Activated T-cell treated with anti-CD3 and anti-CD28 coated beads for 4 hours (primary cell): Measurements from ENCODE around the gene TXNRD2.

Source experiments
- DNase-seq: peaks from one replicate; pipeline ENCODE4 v3.0.0-alpha.2; 2020

Gene TXNRD2

DNA sequence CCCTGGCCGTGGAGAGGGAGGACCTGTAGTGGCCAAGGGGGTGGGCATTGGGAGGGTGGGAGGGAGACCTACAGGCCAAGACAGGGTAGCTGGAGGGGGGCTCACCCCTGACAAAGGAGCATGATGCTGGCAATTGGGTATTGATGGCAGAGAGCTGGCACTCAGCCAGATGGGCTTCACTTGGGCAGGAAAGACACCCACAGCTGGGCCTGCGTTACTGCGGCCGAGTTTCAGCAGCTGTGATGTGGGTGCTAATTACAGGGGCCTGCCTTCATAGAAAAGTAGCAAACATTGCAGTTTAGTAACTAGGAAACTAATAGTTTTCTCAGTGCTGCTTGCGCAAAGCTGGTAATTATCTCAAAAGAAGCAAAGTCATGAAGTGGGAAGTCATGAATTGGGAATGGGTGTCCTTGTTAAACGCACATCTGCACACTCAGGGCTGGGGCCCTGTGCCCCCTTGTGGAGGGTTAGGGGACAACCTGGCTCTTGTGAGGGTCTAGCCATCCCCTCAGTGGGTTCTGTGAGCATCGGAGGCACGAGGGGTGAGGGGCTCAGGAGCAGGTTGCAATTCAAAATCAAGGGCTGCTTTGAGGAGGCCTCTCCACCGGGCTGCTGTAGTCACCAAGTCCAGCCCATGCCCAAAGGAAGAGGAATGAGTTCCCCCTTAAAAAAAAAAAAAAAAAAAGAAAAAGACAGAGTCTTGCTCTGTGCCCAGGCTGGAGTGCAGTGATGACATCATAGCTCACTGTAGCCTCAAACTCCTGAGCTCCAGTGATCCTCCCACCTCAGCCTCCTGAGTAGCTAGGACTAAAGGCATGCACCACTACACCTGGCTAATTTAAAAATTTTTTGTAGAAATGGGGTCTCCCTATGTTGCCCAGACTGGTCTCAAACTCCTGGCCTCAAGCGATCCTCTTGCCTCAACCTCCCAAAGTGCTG is 24.4 kb upstream of the TXNRD2 start:
- no peak for DNase-seq

GRCh38 chr22:19964701-19965386 is 23.2 kb upstream of the TXNRD2 start:
- no peak for DNase-seq

DNA sequence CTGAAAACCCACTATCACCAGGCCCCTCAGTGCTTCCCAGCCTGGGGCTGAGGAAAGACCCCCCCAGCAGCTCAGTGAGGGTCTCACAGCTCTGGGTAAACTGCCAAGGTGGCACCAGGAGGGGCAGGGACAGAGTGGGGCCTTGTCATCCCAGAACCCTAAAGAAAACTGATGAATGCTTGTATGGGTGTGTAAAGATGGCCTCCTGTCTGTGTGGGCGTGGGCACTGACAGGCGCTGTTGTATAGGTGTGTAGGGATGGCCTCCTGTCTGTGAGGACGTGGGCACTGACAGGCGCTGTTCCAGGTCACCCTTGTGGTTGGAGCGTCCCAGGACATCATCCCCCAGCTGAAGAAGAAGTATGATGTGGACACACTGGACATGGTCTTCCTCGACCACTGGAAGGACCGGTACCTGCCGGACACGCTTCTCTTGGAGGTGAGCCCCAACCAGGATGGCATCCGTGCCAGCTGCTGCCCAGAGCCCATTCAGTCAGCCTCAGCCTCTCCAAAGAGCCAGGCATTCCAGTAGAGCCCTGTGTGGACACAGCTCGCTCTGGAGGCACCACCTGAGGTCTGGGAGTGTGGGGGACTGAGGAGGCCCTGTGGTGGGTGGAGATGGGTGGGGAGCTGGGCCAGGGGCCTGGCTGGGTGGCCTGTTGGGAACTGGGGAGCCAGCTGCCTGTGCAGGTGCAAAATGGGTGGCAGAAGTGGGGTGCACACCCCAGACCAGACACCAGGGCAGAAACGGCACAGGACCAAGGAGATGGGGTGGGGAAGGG is 22.4 kb upstream of the TXNRD2 start:
- DNase-seq, result no peak

GRCh38 chr22:19962909-19963806 is 21.5 kb upstream of the TXNRD2 start:
- no peak for DNase-seq

- no peak for DNase-seq
Observed at GRCh38 chr22:19962246-19962908, 20.8 kb upstream of the TXNRD2 start.

DNA sequence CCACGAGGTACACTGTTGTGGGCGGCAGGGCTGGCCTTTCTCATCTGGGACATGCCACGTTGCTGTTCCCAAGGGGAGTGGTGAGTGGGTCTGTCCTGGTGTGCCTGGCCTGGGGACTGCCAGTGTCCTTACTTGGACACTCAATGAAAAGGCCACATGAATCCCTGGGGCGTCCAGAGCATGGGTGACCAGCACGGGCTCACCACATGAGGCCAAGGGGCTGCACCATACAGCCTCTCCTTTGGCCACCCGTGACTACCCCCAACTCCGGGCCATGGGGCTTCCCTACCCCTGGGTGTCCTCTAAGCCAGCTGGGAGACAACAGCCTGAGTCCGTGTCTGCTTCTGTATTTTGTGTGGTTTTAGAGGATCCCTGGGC is 20.2 kb upstream of the TXNRD2 start:
- no peak for DNase-seq

- no peak for DNase-seq
Observed at GRCh38 chr22:19961201-19961580, 19.6 kb upstream of the TXNRD2 start.

DNA sequence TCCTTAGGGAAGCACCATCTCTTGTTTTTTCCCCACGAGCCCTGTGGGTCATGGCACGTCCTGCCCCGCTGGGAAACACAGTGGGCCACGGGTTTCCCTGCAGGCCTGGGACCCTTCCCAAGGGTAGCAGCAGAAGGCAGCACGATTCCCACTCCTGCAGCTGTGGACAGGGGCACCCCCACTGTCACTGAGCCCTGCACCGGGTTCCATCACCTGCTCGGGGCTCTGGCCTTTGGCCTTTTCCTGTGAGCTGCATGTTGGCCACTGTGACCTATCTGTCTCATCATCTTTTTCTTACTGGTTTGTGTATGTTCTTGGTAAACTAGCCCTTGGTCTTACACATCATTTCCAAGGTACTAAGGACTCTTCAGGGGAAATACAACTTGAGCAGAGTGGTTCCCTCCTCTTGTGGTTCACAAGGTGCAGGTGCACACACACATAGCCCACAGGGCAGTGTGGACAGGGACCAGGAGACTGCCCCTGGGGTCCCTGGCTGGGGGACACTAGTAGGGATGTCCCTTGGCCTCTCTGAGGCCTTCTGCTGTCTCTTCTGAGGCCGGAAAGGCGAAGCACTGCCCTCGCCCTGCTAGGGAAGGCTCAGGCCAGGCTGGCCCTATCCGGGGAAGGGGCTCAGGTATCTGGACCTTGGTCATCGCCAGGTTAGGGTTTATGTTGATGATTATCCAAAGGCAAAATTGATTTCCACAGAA is 19.0 kb upstream of the TXNRD2 start:
- DNase-seq, result no peak

- DNase-seq, result no peak
Observed at GRCh38 chr22:19959587-19960490, 18.2 kb upstream of the TXNRD2 start.

DNA sequence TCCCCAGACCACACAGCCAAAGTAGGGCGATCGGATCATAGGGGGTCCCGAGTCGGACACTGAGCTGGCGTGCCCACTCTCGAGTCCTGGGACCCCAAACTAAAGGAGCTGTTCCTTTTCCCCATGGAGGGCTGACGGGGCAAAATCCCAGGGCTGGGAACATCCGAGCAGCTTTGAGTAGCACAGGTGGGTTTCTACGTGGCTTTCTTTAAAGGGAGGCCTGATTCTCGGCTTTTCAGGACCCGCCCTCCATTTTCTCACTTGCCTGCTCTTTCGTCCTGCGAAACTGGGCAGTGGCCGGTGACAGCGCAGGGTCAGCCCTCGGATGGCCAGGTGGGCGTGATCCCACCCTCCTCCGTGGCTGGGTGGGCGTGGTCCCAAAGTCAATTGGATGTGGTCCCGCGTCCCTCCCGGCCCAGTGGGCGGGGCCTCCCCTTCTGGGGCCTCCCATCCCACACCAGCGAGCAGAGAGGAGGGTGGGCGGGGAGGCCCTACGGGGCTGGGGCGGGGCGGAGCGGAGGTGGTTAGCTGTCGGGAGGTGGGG is 17.5 kb upstream of the TXNRD2 start:
- no peak for DNase-seq

GRCh38 chr22:19958083-19959042 is 16.7 kb upstream of the TXNRD2 start:
- no peak for DNase-seq

DNA sequence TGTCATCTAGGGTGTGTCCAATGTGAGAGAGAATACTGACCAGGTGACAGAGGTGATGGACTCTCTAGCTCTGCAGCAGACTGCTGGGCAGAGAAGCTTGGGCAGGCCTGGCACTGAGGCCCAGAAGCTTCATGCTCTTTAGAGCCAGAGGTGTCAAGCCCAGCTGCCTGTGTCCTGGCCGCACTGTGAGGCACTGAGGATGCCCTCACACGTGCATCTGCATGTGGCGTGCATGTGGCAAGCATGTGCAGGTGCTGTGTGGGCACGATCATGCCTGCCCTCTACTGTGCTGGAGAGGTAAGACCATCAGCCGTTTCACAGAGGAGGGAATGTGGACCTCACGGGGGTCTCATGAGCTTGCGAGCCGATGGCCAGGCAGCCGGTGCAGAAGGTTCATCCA is 15.8 kb upstream of the TXNRD2 start:
- DNase-seq, result no peak

DNA sequence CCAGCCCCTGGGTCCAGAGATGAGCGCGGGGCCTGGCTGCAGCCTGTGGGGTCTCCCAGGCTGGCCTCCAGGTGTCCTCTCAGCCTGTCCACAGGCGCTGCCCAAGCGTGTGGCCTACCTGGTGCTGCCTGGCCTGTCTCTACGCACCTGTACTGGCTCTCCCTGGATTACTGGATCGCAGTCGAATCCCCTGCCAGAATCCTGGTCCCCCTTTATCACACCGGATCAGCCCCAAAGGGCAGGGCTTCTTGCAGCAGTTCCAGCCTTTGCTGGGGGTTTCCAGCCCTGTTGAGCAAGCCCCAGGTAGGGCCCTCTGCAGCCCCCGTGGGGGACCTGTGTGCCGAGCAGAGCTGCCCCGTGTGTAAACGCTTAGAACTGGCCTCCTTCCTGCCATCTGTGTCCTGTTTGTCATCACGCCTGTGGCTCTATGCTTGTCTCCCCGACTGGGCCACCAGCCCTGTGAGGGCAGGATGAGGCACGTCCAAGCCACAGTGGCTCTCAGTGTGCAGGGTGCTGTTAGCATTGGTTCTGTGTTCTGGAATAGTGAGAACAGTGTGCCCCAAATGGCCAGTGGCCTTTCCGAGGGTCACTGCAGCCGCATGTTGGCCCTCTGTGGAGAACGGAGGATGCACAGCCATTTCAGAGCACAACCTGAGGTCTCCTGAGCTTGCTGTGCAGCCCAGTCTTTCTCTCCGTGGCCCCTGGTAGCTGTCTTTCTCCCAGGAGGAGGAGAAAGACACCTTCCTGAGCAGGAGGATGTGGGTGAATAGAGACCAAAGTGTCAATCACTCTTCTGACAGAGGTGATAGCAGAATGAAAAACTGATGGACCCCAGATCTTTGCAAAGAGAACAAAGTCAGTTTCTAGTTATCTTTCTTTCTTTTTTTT is 13.9 kb upstream of the TXNRD2 start:
- DNase-seq, result no peak

GRCh38 chr22:19951346-19951745 is 9.7 kb upstream of the TXNRD2 start:
- DNase-seq, result no peak

DNA sequence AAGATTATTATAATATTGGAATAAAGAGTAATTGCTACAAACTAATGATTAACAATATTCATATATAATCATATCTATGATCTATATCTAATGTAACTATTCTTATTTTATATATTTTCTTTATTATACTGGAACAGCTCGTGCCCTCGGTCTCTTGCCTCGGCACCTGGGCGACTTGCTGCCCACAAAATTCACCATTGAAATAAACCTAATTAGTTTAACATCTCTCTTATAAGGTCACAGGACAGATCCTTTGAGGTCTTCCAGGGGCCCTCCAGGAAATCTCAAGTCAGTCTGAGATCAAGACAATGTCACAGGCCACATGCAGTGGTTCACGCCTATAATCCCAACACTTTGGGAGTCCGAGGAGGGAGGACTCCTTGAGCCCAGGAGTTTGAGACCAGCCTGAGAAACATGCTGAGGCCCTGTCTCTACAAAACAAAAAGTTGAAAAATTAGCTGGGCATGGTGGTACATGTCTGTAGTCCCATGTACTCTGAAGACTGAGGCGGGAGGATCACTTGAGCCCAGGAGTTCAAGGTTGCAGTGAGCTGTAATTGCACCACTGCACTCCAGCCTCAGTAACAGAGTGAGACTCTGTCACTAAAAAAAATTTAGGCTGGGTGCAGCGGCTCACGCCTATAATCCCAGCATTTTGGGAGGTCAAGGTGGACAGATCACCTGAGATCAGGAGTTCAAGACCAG is 6.6 kb upstream of the TXNRD2 start:
- no peak for DNase-seq

- DNase-seq, result no peak
Observed at GRCh38 chr22:19943082-19944026, 1.7 kb upstream of the TXNRD2 start.
